Measurements from ENCODE around the gene TSSC4.

DNA sequence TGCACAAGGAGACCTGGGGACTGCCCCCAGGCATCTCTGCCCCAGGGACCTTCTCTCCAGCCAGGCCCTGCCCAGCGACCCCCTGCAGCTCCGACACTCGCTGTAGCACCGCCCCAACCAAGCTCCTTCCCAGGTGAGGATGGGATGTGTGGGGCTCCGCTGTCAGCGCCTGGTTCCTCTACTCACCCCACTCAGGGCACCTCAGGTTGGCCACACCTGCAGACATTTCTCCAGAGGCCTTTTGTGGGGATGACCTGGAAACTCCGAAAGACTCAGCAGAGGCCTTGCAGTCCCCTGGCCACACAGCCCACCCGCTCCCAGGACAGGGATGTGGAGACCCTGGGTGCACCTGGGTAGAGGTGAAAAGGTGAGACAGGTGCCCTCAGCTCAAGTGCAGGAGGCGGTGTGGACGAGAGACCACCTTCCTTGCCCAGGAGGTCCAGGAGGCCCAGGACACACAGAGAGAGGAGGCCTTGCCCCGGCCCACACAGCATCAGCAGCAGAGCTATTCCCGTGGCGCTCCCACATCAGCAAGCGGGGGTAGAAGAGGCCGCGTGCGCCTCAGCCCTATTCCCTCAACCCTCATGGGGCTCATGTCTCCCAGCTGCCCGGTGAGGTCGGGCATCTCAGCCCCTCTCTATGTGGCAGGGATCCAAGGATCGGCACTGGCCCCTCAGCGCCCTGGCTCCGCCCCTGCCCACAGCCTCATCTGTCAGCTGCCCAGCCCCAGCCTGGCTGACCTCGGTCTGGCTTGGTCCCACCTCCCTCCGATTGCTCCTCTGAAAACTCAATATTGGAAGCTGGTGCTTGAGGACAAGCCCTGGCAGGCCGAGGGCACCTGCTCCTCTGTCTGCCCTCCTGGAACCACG is 22.8 kb downstream of the TSSC4 start:
- TF ChIP-seq, protein P1, sequence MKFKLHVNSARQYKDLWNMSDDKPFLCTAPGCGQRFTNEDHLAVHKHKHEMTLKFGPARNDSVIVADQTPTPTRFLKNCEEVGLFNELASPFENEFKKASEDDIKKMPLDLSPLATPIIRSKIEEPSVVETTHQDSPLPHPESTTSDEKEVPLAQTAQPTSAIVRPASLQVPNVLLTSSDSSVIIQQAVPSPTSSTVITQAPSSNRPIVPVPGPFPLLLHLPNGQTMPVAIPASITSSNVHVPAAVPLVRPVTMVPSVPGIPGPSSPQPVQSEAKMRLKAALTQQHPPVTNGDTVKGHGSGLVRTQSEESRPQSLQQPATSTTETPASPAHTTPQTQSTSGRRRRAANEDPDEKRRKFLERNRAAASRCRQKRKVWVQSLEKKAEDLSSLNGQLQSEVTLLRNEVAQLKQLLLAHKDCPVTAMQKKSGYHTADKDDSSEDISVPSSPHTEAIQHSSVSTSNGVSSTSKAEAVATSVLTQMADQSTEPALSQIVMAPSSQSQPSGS (CRISPR knock-in tag; IDR thresholded peaks at IDR 0.05) = no peak
- TF ChIP-seq NFIC (IDR thresholded peaks at IDR 0.05; ENCODE audit: low read length) (no peak), TEAD3 (CRISPR knock-in tag; optimal IDR thresholded peaks at IDR 0.05; ENCODE audit: borderline replicate concordance) (no peak), ZNF598 (CRISPR knock-in tag; IDR thresholded peaks at IDR 0.05; ENCODE audit: borderline replicate concordance) (no peak), ZNF776 (CRISPR knock-in tag; IDR thresholded peaks at IDR 0.05) (no peak), NR3C1 (CRISPR knock-in tag; IDR thresholded peaks at IDR 0.05) (no peak), ZNF282 (IDR thresholded peaks at IDR 0.05; ENCODE audit: partially characterized antibody) (no peak), FOXC1 (CRISPR knock-in tag; IDR thresholded peaks at IDR 0.05; ENCODE audit: borderline replicate concordance) (no peak), PAX8 (CRISPR knock-in tag; IDR thresholded peaks at IDR 0.05; ENCODE audit: borderline replicate concordance) (no peak), NBN (conservative IDR thresholded peaks at IDR 0.05) (no peak)
- TF ChIP-seq, protein P2, sequence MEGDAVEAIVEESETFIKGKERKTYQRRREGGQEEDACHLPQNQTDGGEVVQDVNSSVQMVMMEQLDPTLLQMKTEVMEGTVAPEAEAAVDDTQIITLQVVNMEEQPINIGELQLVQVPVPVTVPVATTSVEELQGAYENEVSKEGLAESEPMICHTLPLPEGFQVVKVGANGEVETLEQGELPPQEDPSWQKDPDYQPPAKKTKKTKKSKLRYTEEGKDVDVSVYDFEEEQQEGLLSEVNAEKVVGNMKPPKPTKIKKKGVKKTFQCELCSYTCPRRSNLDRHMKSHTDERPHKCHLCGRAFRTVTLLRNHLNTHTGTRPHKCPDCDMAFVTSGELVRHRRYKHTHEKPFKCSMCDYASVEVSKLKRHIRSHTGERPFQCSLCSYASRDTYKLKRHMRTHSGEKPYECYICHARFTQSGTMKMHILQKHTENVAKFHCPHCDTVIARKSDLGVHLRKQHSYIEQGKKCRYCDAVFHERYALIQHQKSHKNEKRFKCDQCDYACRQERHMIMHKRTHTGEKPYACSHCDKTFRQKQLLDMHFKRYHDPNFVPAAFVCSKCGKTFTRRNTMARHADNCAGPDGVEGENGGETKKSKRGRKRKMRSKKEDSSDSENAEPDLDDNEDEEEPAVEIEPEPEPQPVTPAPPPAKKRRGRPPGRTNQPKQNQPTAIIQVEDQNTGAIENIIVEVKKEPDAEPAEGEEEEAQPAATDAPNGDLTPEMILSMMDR (CRISPR knock-in tag; IDR thresholded peaks at IDR 0.05) = no peak
- TF ChIP-seq, protein P3, sequence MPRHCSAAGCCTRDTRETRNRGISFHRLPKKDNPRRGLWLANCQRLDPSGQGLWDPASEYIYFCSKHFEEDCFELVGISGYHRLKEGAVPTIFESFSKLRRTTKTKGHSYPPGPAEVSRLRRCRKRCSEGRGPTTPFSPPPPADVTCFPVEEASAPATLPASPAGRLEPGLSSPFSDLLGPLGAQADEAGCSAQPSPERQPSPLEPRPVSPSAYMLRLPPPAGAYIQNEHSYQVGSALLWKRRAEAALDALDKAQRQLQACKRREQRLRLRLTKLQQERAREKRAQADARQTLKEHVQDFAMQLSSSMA (CRISPR knock-in tag; IDR thresholded peaks at IDR 0.05) = no peak
- TF ChIP-seq, protein P4, sequence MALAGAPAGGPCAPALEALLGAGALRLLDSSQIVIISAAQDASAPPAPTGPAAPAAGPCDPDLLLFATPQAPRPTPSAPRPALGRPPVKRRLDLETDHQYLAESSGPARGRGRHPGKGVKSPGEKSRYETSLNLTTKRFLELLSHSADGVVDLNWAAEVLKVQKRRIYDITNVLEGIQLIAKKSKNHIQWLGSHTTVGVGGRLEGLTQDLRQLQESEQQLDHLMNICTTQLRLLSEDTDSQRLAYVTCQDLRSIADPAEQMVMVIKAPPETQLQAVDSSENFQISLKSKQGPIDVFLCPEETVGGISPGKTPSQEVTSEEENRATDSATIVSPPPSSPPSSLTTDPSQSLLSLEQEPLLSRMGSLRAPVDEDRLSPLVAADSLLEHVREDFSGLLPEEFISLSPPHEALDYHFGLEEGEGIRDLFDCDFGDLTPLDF (CRISPR knock-in tag; IDR thresholded peaks at IDR 0.05) = no peak
- TF ChIP-seq, protein P5, sequence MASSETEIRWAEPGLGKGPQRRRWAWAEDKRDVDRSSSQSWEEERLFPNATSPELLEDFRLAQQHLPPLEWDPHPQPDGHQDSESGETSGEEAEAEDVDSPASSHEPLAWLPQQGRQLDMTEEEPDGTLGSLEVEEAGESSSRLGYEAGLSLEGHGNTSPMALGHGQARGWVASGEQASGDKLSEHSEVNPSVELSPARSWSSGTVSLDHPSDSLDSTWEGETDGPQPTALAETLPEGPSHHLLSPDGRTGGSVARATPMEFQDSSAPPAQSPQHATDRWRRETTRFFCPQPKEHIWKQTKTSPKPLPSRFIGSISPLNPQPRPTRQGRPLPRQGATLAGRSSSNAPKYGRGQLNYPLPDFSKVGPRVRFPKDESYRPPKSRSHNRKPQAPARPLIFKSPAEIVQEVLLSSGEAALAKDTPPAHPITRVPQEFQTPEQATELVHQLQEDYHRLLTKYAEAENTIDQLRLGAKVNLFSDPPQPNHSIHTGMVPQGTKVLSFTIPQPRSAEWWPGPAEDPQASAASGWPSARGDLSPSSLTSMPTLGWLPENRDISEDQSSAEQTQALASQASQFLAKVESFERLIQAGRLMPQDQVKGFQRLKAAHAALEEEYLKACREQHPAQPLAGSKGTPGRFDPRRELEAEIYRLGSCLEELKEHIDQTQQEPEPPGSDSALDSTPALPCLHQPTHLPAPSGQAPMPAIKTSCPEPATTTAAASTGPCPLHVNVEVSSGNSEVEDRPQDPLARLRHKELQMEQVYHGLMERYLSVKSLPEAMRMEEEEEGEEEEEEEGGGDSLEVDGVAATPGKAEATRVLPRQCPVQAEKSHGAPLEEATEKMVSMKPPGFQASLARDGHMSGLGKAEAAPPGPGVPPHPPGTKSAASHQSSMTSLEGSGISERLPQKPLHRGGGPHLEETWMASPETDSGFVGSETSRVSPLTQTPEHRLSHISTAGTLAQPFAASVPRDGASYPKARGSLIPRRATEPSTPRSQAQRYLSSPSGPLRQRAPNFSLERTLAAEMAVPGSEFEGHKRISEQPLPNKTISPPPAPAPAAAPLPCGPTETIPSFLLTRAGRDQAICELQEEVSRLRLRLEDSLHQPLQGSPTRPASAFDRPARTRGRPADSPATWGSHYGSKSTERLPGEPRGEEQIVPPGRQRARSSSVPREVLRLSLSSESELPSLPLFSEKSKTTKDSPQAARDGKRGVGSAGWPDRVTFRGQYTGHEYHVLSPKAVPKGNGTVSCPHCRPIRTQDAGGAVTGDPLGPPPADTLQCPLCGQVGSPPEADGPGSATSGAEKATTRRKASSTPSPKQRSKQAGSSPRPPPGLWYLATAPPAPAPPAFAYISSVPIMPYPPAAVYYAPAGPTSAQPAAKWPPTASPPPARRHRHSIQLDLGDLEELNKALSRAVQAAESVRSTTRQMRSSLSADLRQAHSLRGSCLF (CRISPR knock-in tag; IDR thresholded peaks at IDR 0.05; ENCODE audit: borderline replicate concordance) = no peak

All from HepG2 (cell line).